GM12878 (cell line): ENCODE measurements around the gene IRAK3. TPM values are rescaled to one million over a fixed set of nuclear protein-coding genes. Genes with fewer than 3 reads are reported as not detected.

Experiments used
- polyA plus RNA-seq, 11 experiments: library from polyadenylated mRNA; depleted of rRNA in 4 of 11; unstranded in 6 of 11; stranded (reverse) in 5 of 11; fragments of >200 nt; fragmentation: Nextera tagmentation in 4 of 11; fragmentation: Illumina TruSeq in 1 of 11; extraction: Ambion mirVana in 4 of 11; extraction: Trizol in 1 of 11; gene quantifications; 1 replicate in 1 of 11; 2 replicates in 10 of 11; pipeline versions ENCODE4 v1.2.1 to v1.2.3, GENCODE V29; 2011 to 2016; ENCODE audit warnings: inconsistent platforms in 2 of 11, missing spikeins in 2 of 11, low read depth in 1 of 11
- total RNA-seq, 4 experiments: library from RNA; depleted of rRNA in 3 of 4; stranded (reverse); fragments of >200 nt in 3 of 4; fragmentation: Illumina TruSeq in 1 of 4; extraction: Trizol in 1 of 4; gene quantifications; 2 replicates each; pipeline versions ENCODE4 v1.2.1 to v1.2.3, GENCODE V29; 2013 to 2021

The IRAK3 gene
- total and polyA plus RNA-seq, 10 of the 15 experiments (the other 5 are each of a cell fraction or from before 2014, with no cell fraction given), result 1.4 to 14.1 (median 5.4) TPM

Other genes with a start within 250 kb of the IRAK3 start
- 15.2 and 18.1 TPM in 2 replicates for gene LLPH, start 58.5 kb upstream of the IRAK3 start, total RNA-seq (2014; rRNA removed)
- 55.7 and 60.6 TPM in 2 replicates for gene LLPH, start 58.5 kb upstream of the IRAK3 start, total RNA-seq (2014; rRNA removed; fragmentation: Illumina TruSeq; extraction: Trizol)
- 26.5 and 29.3 TPM in 2 replicates for gene LLPH, start 58.5 kb upstream of the IRAK3 start, total RNA-seq (2021)
- 24.7 and 47.0 TPM in 2 replicates for gene LLPH, start 58.5 kb upstream of the IRAK3 start, polyA plus RNA-seq (2011; rRNA removed)
- 80.2 and 102 TPM in 2 replicates for gene LLPH, start 58.5 kb upstream of the IRAK3 start, polyA plus RNA-seq (2014; fragmentation: Illumina TruSeq; extraction: Trizol)
- 100 to 1,000 TPM in 1 of 2 experiments, 10 to 100 TPM in 1; 96.1 to 107 TPM for gene LLPH, start 58.5 kb upstream of the IRAK3 start, polyA plus RNA-seq (2014; fragmentation: Nextera tagmentation; extraction: Ambion mirVana)
- 27.6 and 31.1 TPM in 2 replicates for gene LLPH, start 58.5 kb upstream of the IRAK3 start, polyA plus RNA-seq (2014; rRNA removed)
- 10 to 100 TPM; 82.5 to 83.4 TPM for gene LLPH, start 58.5 kb upstream of the IRAK3 start, polyA plus RNA-seq (2016; fragmentation: Nextera tagmentation; extraction: Ambion mirVana)
- gene TMBIM4, start 19.2 kb upstream of the IRAK3 start, total RNA-seq (2014; rRNA removed), result 38.8 and 54.2 TPM in 2 replicates
- 45.8 and 49.8 TPM in 2 replicates for gene TMBIM4, start 19.2 kb upstream of the IRAK3 start, total RNA-seq (2014; rRNA removed; fragmentation: Illumina TruSeq; extraction: Trizol)
- 37.8 and 52.1 TPM in 2 replicates for gene TMBIM4, start 19.2 kb upstream of the IRAK3 start, total RNA-seq (2021)
- gene TMBIM4, start 19.2 kb upstream of the IRAK3 start, polyA plus RNA-seq (2011; rRNA removed), result 105 and 129 TPM in 2 replicates
- gene TMBIM4, start 19.2 kb upstream of the IRAK3 start, polyA plus RNA-seq (2014; fragmentation: Illumina TruSeq; extraction: Trizol), result 39.0 and 60.8 TPM in 2 replicates
- gene TMBIM4, start 19.2 kb upstream of the IRAK3 start, polyA plus RNA-seq (2014; fragmentation: Nextera tagmentation; extraction: Ambion mirVana), result 100 to 1,000 TPM; 261 to 341 TPM
- gene TMBIM4, start 19.2 kb upstream of the IRAK3 start, polyA plus RNA-seq (2014; rRNA removed), result 55.0 and 56.4 TPM in 2 replicates
- gene TMBIM4, start 19.2 kb upstream of the IRAK3 start, polyA plus RNA-seq (2016; fragmentation: Nextera tagmentation; extraction: Ambion mirVana), result 100 to 1,000 TPM; 175 to 176 TPM
- gene HELB, start 113.3 kb downstream of the IRAK3 start, total RNA-seq (2014; rRNA removed), result 4.6 and 7.4 TPM in 2 replicates
- 5.9 and 7.2 TPM in 2 replicates for gene HELB, start 113.3 kb downstream of the IRAK3 start, total RNA-seq (2014; rRNA removed; fragmentation: Illumina TruSeq; extraction: Trizol)
- 5.8 and 6.4 TPM in 2 replicates for gene HELB, start 113.3 kb downstream of the IRAK3 start, total RNA-seq (2021)
- gene HELB, start 113.3 kb downstream of the IRAK3 start, polyA plus RNA-seq (2011; rRNA removed), result 10.0 and 15.3 TPM in 2 replicates
- gene HELB, start 113.3 kb downstream of the IRAK3 start, polyA plus RNA-seq (2014; fragmentation: Illumina TruSeq; extraction: Trizol), result 2.5 and 3.5 TPM in 2 replicates
- gene HELB, start 113.3 kb downstream of the IRAK3 start, polyA plus RNA-seq (2014; fragmentation: Nextera tagmentation; extraction: Ambion mirVana), result 1 to 10 TPM in 1 of 2 experiments, under 1 TPM in 1; 0.58 to 1.0 TPM
- 2.7 and 3.3 TPM in 2 replicates for gene HELB, start 113.3 kb downstream of the IRAK3 start, polyA plus RNA-seq (2014; rRNA removed)
- 1 to 10 TPM; 4.3 to 4.6 TPM for gene HELB, start 113.3 kb downstream of the IRAK3 start, polyA plus RNA-seq (2016; fragmentation: Nextera tagmentation; extraction: Ambion mirVana)